Prostate gland (tissue), 2 donors: ENCODE measurements around the gene AFF2.

Experiments used
- CTCF ChIP-seq, 4 experiments: fragments of 200-600 bp in 2 of 4; fragments of 450-650 bp in 2 of 4; sonication (generic) in 2 of 4; IDR thresholded peaks; 1 replicate in 3 of 4; 2 replicates in 1 of 4; pipeline ENCODE4 v1.5.1; 2016 to 2019; ENCODE audit warnings: antibody characterized with exemption in 4 of 4, mild to moderate bottlenecking in 2 of 4, moderate library complexity in 2 of 4
- POLR2A ChIP-seq: fragments of 450-650 bp; IDR thresholded peaks from one replicate; pipeline ENCODE4 v1.6.1; 2016; ENCODE audit warnings: antibody characterized with exemption, mild to moderate bottlenecking
- POLR2AphosphoS5 ChIP-seq: sonication (generic); formaldehyde crosslinking; IDR thresholded peaks from one replicate; pipeline ENCODE4 v1.6.1; 2017; ENCODE audit warnings: antibody characterized with exemption

- TF ChIP-seq CTCF (IDR thresholded peaks at IDR 0.05) = no peak
- TF ChIP-seq POLR2A = no peak
- TF ChIP-seq POLR2AphosphoS5 = no peak
These were observed 458.5 kb downstream of the AFF2 start for GRCh38 chrX:148958901-148959300.
